Keratinocyte (primary cell): Measurements from ENCODE around the gene NDUFS2. TPM values are rescaled to one million over a fixed set of nuclear protein-coding genes. Genes with fewer than 3 reads are reported as not detected.

Source experiments
- DNase-seq: peaks from one replicate; pipeline ENCODE4 v3.0.0-alpha.2; 2011; ENCODE audit warnings: low read depth, missing footprints, low spot score
- FAIRE-seq: peaks from 2 replicates; lab custom pipeline; 2011; peaks lifted over from hg19 to GRCh38; lab: Jason Lieb, UNC
- H2AFZ ChIP-seq: 2 replicates; pipeline ENCODE4 v1.6.0; 2012; ENCODE audit warnings: low read length, control low read depth, inconsistent platforms; ENCODE audit not compliant: control insufficient read depth
- H3K27ac ChIP-seq: 2 replicates; pipeline ENCODE4 v1.5.1; 2011; ENCODE audit warnings: low read length; ENCODE audit not compliant: control insufficient read depth, insufficient read depth
- H3K27me3 ChIP-seq: 3 replicates; pipeline ENCODE4 v1.6.0; 2011; ENCODE audit warnings: low read length; ENCODE audit not compliant: control insufficient read depth, insufficient read depth; ENCODE audit errors: extremely low read depth
- H3K36me3 ChIP-seq, 2 experiments: 2 replicates in 1 of 2; 3 replicates in 1 of 2; pipeline ENCODE4 v1.5.1; 2011; ENCODE audit warnings: low read length in 2 of 2, mild to moderate bottlenecking in 1 of 2; ENCODE audit not compliant: control insufficient read depth in 2 of 2, insufficient read depth in 2 of 2; ENCODE audit errors: extremely low read depth in 1 of 2
- H3K4me1 ChIP-seq: 3 replicates; pipeline ENCODE4 v1.5.1; 2011; ENCODE audit warnings: low read length; ENCODE audit not compliant: control insufficient read depth, insufficient read depth; ENCODE audit errors: extremely low read depth
- H3K4me2 ChIP-seq: 3 replicates; pipeline ENCODE4 v1.6.0; 2011; ENCODE audit warnings: low read depth, low read length; ENCODE audit not compliant: control insufficient read depth, insufficient read depth; ENCODE audit errors: extremely low read depth
- H3K4me3 ChIP-seq, 3 experiments: fragments of 200-600 bp in 1 of 3; sonication (generic) in 1 of 3; 2 replicates in 2 of 3; 3 replicates in 1 of 3; pipeline ENCODE4 v1.5.1; 2011 to 2016; ENCODE audit warnings: low read length in 3 of 3, mild to moderate bottlenecking in 3 of 3, control low read depth in 2 of 3, inconsistent platforms in 1 of 3, low read depth in 1 of 3, mixed read lengths in 1 of 3, mixed run types in 1 of 3, moderate library complexity in 1 of 3; ENCODE audit not compliant: control insufficient read depth in 2 of 3, insufficient read depth in 2 of 3; ENCODE audit errors: extremely low read depth in 1 of 3
- H3K79me2 ChIP-seq: 2 replicates; pipeline ENCODE4 v1.6.0; 2012; ENCODE audit warnings: low read length; ENCODE audit not compliant: control insufficient read depth, insufficient read depth
- H3K9ac ChIP-seq: 3 replicates; pipeline ENCODE4 v1.6.0; 2011; ENCODE audit warnings: low read length; ENCODE audit not compliant: control insufficient read depth, insufficient read depth; ENCODE audit errors: extremely low read depth
- H3K9me1 ChIP-seq: 3 replicates; pipeline ENCODE4 v1.6.0; 2011; ENCODE audit warnings: low read length; ENCODE audit not compliant: control insufficient read depth, insufficient read depth; ENCODE audit errors: extremely low read depth
- H3K9me3 ChIP-seq: 2 replicates; pipeline ENCODE4 v1.5.1; 2012; ENCODE audit warnings: low read depth, low read length; ENCODE audit not compliant: control insufficient read depth
- H4K20me1 ChIP-seq: 3 replicates; pipeline ENCODE4 v1.6.0; 2011; ENCODE audit warnings: low read length; ENCODE audit not compliant: control insufficient read depth, insufficient read depth; ENCODE audit errors: extremely low read depth
- CTCF ChIP-seq, 3 experiments: IDR thresholded peaks in 1 of 3; conservative IDR thresholded peaks in 1 of 3; optimal IDR thresholded peaks in 1 of 3; 2 replicates in 2 of 3; 3 replicates in 1 of 3; pipeline versions ENCODE3 to v1.5.1; 2011; ENCODE audit warnings: low read length in 3 of 3, mild to moderate bottlenecking in 3 of 3, moderate library complexity in 2 of 3, control low read depth in 1 of 3, inconsistent platforms in 1 of 3; ENCODE audit not compliant: insufficient read depth in 2 of 3; ENCODE audit errors: extremely low read depth in 1 of 3
- EZH2 ChIP-seq: IDR thresholded peaks from one replicate; pipeline ENCODE4 v1.6.1; 2012; ENCODE audit warnings: inconsistent platforms, mild to moderate bottlenecking, low read length, moderate library complexity
- dilution Hi-C: fragments of 300-500 bp; cut with MboI; formaldehyde crosslinking; loops from one replicate; pipeline ENCODE4 v1.7.0; 2020; ENCODE audit warnings: low sequenced_read_pairs; ENCODE audit not compliant: extremely low pct_ligation_motif_present
- polyA plus RNA-seq, 5 experiments: library from polyadenylated mRNA; depleted of rRNA in 3 of 5; stranded (reverse) in 3 of 5; stranded (forward) in 1 of 5; unstranded in 1 of 5; fragments of >200 nt; gene quantifications; 1 replicate in 1 of 5; 2 replicates in 3 of 5; 3 replicates in 1 of 5; pipeline versions ENCODE4 v1.2.1 to v1.2.3, GENCODE V29; 2011 to 2012; ENCODE audit warnings: missing spikeins in 2 of 5, low read depth in 1 of 5, low replicate concordance in 1 of 5

NDUFS2 gene
- polyA plus RNA-seq, 1 donor (not counting 4 experiments of a cell fraction or from before 2014, with no cell fraction given) = 136 TPM

- Histone ChIP-seq H3K9me3 (no peaks in the 10 kb centered on the region), H3K4me2 (peak overlapping the region; percentile 85), H3K4me3 (peak overlapping the region in 2 of 3 experiments; percentile 68 to 89), H3K79me2 (peaks cover 21% of the 10 kb centered on the region), H4K20me1 (no peaks in the 10 kb centered on the region), H3K27me3 (no peaks in the 10 kb centered on the region), H3K36me3 (peaks cover 5 to 12% of the 10 kb centered on the region in 2 experiments), H3K27ac (peak overlapping the region; percentile 92), H3K4me1 (peaks cover 47% of the 10 kb centered on the region), H2AFZ (peak overlapping the region; percentile 79), H3K9ac (peak overlapping the region; percentile 94), H3K9me1 (no peaks in the 10 kb centered on the region)
- TF ChIP-seq CTCF (optimal IDR thresholded peaks at IDR 0.05 in 1 of 3, IDR thresholded peaks at IDR 0.05 in 1 of 3, conservative IDR thresholded peaks at IDR 0.05 in 1 of 3; ENCODE audit: extremely low read depth in 1 of 3, insufficient read depth in 2 of 3, low read length in 3 of 3) = no peak
- no peak for TF ChIP-seq EZH2
- peak; percentile 48 for FAIRE-seq
- dilution Hi-C loops = no loop called here
- no peak for DNase-seq
These were observed 953 bp upstream of the NDUFS2 start for GRCh38 chr1:161200992-161201835.

GRCh38 chr1:161206411-161207140, 4.4 kb downstream of the NDUFS2 start:
- Histone ChIP-seq H3K79me2 (peaks cover 21% of the 10 kb centered on the region), H3K36me3 (peaks cover 20 to 35% of the 10 kb centered on the region in 2 experiments), H3K4me3 (no peak overlapping the region), H3K27ac (no peak overlapping the region), H3K27me3 (no peaks in the 10 kb centered on the region), H3K9me3 (no peaks in the 10 kb centered on the region), H3K4me2 (no peak overlapping the region), H3K9ac (no peak overlapping the region), H2AFZ (no peak overlapping the region), H3K4me1 (peaks cover 7% of the 10 kb centered on the region), H4K20me1 (no peaks in the 10 kb centered on the region), H3K9me1 (no peaks in the 10 kb centered on the region)
- DNase-seq (no peak), FAIRE-seq (no peak)
- dilution Hi-C loops = no loop called here
- TF ChIP-seq EZH2 (no peak), CTCF (optimal IDR thresholded peaks at IDR 0.05 in 1 of 3, IDR thresholded peaks at IDR 0.05 in 1 of 3, conservative IDR thresholded peaks at IDR 0.05 in 1 of 3; ENCODE audit: extremely low read depth in 1 of 3, insufficient read depth in 2 of 3, low read length in 3 of 3) (no peak)
